ENCODE measurements around the gene LRP1B.

GRCh38 chr2:140876015-140876414 lies 1254.8 kb downstream of the LRP1B start:
- no peak for TF ChIP-seq MXI1 (conservative IDR thresholded peaks at IDR 0.05; ENCODE audit: poor library complexity, severe bottlenecking)
- TF ChIP-seq CTCF (IDR thresholded peaks at IDR 0.05; ENCODE audit: poor library complexity, severe bottlenecking): no peak
- TF ChIP-seq EZH2 (IDR thresholded peaks at IDR 0.05; ENCODE audit: borderline replicate concordance, insufficient read depth, low read length, poor library complexity, severe bottlenecking): no peak

Data from neural cell (in vitro differentiated cells).